Hepatocyte (in vitro differentiated cells): ENCODE results near the gene AGA.

ENCODE experiments used
- CTCF ChIP-seq: fragments of 200-600 bp; sonication (generic); IDR thresholded peaks from 2 replicates; pipeline ENCODE4 v1.5.1; 2016; ENCODE audit warnings: antibody characterized with exemption, mild to moderate bottlenecking; ENCODE audit not compliant: poor library complexity
- EZH2 ChIP-seq: fragments of 200-600 bp; sonication (generic); IDR thresholded peaks from 2 replicates; pipeline ENCODE4 v1.6.1; 2016; ENCODE audit warnings: antibody characterized with exemption, mild to moderate bottlenecking, borderline replicate concordance
- EZH2phosphoT487 ChIP-seq: fragments of 200-600 bp; sonication (generic); IDR thresholded peaks from one replicate; pipeline ENCODE4 v1.6.1; 2018; ENCODE audit warnings: antibody characterized with exemption, mild to moderate bottlenecking, low read depth, moderate library complexity; ENCODE audit not compliant: unreplicated experiment, severe bottlenecking

- TF ChIP-seq CTCF (no peak), EZH2 (no peak), EZH2phosphoT487 (no peak)
These were observed 41.0 kb upstream of the AGA start for GRCh38 chr4:177483271-177483670.
